ENCODE results near the gene INPP4A.
A peak's percentile ranks its signal among the peaks of the same experiment; 100 is the strongest.

The INPP4A gene

GRCh38 chr2:98500561-98500960 lies 55.9 kb downstream of the INPP4A start:
- DNase-seq: no peak

- no peak for DNase-seq
Observed at GRCh38 chr2:98501223-98501622, 56.6 kb downstream of the INPP4A start.

- DNase-seq: no peak
Observed at GRCh38 chr2:98501876-98502275, 57.2 kb downstream of the INPP4A start.

GRCh38 chr2:98502556-98503335 lies 58.1 kb downstream of the INPP4A start:
- DNase-seq: no peak

GRCh38 chr2:98503481-98504105 lies 58.9 kb downstream of the INPP4A start:
- no peak for DNase-seq

GRCh38 chr2:98504381-98505109 lies 59.9 kb downstream of the INPP4A start:
- DNase-seq: no peak

GRCh38 chr2:98505311-98505808 lies 60.7 kb downstream of the INPP4A start:
- DNase-seq: no peak

GRCh38 chr2:98505971-98506664 lies 61.5 kb downstream of the INPP4A start:
- DNase-seq: no peak

GRCh38 chr2:98506881-98507280 lies 62.2 kb downstream of the INPP4A start:
- no peak for DNase-seq

- DNase-seq: no peak
Observed at GRCh38 chr2:98507461-98507860, 62.8 kb downstream of the INPP4A start.

- DNase-seq: peak in 1 of 2 experiments; percentile 71
Observed at GRCh38 chr2:98507891-98508708, 63.4 kb downstream of the INPP4A start.

- DNase-seq: peak in 1 of 2 experiments; percentile 31
Observed at GRCh38 chr2:98508709-98509066, 64.0 kb downstream of the INPP4A start.

GRCh38 chr2:98509542-98510321 lies 65.1 kb downstream of the INPP4A start:
- DNase-seq: no peak

- DNase-seq: no peak
Observed at GRCh38 chr2:98510322-98510662, 65.6 kb downstream of the INPP4A start.

- DNase-seq: no peak
Observed at GRCh38 chr2:98511981-98512380, 67.3 kb downstream of the INPP4A start.

- DNase-seq: no peak
Observed at GRCh38 chr2:98512699-98513098, 68.0 kb downstream of the INPP4A start.

GRCh38 chr2:98514096-98514639 lies 69.5 kb downstream of the INPP4A start:
- DNase-seq: peak in 1 of 2 experiments; percentile 42

GRCh38 chr2:98514879-98515249 lies 70.2 kb downstream of the INPP4A start:
- DNase-seq: no peak

- DNase-seq: no peak
Observed at GRCh38 chr2:98515250-98515991, 70.8 kb downstream of the INPP4A start.

- DNase-seq: no peak
Observed at GRCh38 chr2:98516571-98516970, 71.9 kb downstream of the INPP4A start.

Data from NCI-H524 (cell line).